Pons (tissue), 1 donor: ENCODE data around the gene CHTF8.
"Not testable (repeated sequence)": the region's sequence is repeated elsewhere in the genome, so short reads cannot be mapped to it uniquely, and the experiment has no call there.

ENCODE experiments used
- DNase-seq: peaks from one replicate; pipeline ENCODE4 v3.0.0-alpha.2; 2016; ENCODE audit warnings: low spot score

The CHTF8 gene, protein sequence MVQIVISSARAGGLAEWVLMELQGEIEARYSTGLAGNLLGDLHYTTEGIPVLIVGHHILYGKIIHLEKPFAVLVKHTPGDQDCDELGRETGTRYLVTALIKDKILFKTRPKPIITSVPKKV

DNA sequence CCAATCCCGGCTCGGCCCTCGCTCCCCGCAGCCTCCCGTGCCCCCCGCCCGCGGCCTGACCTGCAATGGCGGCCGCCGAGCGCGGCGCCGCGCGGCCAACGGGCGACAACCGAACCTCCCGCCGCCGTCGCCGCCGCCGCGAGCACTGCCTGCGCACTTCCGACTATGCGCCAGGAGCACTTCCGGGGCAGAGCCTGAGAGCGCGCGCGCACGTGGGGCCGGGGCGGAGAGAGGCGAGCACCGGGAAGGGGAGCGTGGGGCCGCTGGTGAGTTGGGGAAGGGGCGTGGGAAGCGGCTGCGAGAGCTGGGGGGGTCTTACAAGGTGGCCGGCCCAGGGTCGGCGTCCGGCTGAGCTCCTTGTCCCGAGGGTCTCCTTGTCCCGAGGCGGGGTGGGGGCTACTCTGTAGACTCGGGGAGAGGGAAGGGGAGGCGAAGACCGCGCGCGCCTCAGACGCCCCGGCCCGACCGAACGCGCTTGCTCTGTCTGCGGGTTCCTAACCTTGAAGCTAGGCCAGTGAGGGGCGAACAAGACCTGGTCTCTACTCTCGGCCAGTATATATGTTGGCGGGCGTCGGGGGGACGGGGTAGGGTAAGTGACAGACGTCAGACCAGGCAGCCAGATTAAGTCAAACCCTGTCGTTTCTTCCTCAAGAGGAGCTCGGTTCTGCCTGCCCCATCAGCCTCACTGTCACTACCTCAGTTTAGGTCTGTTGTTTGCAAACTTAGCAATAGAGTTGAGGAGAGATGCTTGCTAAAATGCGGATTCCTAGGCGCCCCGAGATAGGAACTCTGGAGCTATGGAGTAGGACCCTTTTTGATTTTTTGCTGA is at the start of gene CHTF8, which contains the start of gene UTP4:
Gene CHTF8 (minus strand): TSS at position 165 of the 829 bp plus-strand sequence. CDS start 11,130 bp downstream, outside the sequence.
Gene UTP4 (plus strand): TSS at position 226 of the 829 bp plus-strand sequence. CDS start 811 bp downstream, outside the sequence.
- peak; percentile 60 for DNase-seq

DNA sequence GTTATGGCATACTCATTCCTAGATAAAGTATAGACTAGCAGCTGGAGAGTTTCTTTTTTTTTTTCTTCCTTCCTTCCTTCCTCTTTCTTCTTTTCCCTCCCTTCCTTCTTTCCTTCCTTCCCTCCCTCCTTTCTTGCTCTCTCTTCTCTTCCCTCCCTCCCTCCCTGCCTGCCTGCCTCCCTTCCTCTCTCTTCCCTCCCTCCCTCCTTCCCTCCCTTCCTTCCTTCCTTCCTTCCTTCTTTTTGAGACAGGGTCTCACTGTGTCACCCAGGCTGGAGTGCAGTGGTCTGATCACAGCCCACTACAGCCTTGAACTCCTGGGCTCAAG is 47.6 kb upstream of the CHTF8 start:
- no peak for DNase-seq

DNA sequence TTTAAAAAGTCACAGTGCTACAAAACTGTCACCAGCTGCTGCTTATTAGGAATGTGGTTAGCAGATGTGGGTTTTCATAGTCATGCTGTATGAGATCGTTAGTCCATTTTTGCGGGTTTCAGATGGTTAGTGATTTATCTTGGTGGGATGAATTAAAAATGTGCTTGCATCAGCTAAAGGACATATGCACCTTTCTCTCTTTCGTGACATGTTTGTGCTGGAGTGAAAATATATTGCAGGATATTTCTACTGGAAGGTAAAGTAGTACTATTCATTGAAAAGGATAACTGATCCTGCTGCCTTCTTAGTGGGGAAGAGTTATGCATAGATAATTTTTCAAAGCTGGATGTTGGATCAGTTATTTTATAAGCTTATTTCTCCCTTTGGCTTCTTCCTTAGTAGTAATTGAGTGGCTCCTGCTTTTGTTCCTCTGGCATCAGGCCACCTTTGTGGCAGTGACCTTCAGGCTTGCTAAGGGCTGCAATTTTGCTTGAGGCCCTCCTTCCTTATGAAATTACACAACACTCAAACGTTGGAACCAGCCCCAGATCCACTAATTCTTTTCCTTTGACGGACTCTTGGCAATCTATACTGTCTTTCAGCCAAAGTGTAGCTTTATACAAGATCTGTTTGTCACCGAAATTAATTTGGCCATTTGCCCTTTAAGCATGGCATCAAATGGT is 47.1 kb upstream of the CHTF8 start:
- DNase-seq, result peak; percentile 58

DNA sequence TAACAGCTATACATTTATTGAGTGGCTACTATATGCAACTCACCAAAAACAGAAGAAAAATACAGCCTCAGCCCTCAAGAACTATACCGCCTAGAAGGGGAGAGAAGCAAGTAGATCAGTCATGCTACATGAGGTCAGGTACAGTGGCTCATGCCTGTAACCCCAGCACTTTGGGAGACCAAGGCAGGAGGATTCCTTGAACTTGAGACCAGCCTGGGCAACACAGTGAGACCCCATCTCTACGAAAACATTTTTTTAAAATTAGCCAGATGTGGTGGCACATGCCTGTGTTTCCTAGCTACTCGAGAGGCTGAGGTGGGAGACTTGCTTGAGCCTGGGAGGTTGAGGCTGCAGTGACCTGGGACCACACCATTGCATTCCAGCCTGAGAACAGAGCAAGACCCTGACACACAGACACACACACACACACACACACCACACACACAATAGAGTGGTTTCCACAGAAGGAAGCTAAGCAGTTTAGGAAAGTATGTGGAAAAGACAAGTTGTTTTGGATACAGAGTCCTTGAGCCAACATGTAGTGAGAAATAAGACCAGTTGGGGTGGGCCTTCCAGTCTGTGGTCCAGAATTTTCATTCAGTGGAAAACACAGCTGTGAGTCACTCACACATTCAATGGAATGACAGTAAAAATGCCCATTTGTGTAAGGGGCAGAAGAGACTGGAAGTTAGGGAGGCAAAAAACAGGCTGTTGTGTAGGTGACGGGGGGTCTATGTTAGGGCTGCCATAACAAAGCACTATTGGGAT is 43.8 kb upstream of the CHTF8 start:
- DNase-seq, result no peak

DNA sequence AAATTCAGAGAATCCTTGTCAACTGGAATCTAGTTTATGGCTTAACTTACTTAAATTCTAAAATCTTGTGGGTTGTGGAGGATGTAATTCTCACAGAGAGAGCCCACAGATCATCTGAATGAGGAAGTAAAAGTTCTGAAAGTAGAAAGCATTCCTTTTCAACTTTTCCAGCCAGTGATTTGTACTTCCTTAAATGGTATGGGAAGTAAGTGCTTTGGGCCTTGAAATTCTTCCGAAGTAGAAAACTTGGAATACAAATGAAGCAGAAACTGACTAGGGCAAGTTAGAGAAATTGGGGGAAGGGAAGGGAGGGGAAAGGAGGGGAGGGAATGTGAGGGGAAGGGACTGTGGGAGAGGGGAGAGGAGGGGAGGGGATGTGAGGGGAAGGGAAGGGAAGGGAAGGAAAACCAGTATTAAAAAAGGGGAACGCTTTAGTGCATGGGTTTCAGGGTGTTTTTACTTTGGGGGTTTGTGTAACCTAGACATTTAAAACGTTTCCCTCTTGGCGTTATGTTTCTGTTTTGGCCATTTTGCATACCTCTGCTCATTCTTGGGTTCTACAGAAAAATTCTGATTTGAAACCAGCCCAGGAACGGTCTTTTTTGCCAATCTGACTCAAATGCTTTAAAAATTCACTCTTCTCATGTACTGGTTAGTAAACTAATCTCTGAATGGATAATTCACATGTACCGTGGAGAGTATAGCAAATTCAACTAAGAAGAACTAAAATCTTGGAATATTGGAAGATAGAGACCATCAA is 39.1 kb upstream of the CHTF8 start:
- DNase-seq, result peak; percentile 68

DNA sequence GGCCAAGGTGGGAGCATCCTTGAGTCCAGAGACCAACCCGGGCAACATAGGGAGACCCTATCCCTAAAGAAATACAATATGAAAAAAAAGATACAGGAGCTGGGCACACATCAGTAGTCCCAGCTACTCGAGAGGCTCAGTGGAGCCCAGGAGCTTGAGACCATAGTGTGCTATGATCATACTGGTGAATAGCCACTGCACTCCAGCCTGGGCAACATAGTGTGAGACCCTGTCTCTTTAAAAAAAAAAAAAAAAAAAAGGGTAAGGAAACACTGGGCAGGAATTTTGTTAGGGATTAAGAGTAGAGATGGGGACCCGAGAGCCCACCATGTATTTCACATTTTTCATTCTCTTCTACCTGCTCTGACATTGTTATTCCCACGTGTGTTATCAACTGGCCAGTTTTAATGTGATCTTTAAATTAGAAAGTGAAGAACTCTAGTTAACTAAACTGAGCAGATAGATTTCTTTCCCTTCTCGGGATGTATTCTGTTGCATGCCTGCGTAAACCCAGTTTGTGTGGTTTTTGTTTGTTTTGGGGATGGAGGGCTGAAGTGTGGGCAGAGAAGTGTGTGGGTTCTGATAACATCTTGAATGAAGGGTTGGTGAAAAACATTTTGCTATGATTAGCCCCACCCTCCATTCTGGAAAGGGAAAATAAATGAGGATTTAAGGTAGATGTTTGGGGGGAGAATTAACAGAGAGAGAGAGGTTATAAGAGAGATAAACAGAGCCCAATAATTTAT is 37.4 kb upstream of the CHTF8 start:
- DNase-seq, result no peak

DNA sequence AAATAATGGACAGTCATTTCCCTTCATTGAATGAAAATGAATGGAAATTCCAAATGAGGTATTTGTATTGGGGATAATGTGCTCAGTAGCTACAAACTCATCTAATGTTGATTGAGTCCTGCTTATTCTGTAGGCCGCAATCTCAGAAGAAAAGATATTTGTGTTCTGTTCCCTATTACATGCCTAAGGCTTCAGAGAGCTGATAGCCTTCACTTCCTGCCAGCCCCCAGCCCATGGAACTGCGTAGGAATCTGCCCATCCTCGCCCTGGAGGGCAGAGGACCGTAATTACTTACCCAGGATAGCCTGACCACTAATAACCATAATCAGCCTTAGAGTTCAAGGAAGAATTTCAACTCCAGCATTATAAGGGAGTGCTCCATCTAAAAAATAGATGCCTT is 36.7 kb upstream of the CHTF8 start:
- no peak for DNase-seq

DNA sequence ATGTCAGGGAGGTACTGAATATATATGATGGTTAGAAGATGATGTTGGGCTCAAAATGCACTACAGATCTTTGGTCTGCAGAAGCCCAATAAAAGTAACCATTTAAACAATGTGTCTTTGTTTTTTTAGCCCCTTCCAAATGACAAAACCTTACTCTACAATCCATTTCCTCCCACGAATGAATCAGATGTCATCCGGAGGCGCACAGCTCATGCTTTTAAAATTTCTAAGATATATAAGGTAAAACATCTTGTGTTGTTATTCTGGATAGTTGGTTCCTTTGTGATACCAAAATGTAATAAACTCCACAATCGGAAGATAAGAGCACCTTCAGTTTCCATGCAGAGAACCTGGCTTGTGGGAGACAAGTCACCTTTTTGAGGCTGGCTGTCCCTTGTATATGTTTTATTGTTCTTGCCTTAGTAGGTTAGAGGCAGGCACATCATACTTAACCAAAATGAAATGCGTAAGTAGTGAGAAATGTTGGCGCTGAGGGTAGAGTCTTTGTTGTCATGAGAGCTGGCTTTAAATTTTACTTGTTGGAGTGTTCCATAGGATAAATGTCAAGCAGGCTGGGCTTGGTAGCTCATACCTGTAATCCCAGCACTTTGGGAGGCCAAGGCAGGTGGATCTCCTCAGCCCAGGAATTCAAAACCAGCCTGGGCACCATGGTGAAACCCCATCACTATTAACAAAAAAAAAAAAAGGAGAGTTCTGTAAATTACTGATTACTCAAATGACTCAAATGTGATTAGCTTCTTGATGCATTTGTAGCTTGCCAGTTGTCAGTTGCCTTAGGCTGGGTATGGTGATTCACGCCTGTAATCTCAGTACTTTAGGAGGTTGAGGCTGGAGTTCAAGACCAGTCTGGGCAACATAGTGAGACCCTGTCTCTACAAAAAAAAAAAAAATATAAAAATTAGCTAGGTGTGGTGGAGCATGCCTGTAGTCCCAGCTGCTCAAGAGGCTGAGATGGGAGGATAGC is 34.9 kb upstream of the CHTF8 start:
- no peak for DNase-seq

DNA sequence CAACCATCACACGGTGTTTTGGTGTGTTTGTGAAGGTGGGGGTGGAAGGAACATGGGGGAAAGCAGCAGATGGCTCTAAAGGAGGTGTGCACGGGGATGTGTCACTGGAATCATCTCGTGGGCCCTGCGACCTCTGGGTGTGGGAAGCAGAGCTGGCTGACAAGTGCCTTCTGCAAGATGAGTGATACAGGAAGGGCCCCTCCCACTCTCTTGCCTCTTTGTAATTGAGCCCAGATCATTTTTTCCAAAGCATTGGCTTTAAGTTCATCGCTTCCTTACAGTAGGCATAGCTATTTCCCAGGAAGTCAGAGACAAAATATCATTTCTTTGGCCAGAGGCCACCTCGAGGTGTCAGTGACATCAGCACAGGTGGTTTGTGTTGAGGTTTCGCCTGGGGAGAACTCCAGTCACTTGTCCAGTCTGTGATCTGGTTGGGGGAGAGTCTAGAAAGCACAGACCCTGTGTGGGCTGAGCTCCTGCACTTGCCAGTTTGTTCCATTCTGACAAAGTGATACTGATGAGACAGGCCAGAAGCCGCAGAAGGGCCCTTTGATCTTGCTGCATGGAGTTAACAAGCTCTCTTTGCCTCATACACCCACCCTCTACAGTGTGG is 33.9 kb upstream of the CHTF8 start:
- DNase-seq, result no peak

DNA sequence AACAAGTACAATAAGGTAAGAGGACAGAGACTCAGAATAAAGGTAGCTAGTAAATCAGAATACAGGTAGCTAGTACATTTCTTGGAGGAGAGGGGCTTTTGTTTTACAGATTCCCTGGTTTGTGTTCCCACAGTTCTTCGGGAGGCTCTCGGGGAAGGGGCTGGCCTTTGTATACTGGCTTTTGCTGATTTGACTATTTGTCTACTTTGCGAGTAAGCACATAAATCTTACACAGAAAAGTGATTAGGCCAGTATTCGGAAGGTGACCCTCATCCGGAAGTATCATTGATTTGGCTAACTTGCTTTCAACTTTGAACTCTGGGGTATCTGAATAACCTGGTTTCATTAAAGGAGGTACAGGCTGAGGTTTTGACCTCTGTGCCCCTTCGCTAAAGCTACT is 33.2 kb upstream of the CHTF8 start:
- DNase-seq, result no peak

DNA sequence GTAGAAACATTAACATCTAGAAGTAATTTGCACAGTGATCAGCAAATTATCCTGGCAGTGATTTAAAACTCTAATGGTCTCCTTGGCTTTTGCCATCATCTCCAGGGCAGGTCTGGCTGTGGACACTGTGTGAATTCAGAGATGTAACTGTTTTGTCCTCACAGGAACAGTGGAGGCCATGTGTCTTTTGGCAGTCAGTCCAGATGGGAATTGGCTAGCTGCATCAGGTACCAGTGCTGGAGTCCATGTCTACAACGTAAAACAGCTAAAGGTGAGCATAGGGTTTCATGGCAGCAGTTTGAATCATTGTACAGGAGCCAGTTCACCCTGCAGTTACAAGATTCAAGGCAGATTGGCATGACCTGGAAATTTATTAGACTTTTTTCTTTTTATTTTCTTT is 27.8 kb upstream of the CHTF8 start:
- no peak for DNase-seq

DNA sequence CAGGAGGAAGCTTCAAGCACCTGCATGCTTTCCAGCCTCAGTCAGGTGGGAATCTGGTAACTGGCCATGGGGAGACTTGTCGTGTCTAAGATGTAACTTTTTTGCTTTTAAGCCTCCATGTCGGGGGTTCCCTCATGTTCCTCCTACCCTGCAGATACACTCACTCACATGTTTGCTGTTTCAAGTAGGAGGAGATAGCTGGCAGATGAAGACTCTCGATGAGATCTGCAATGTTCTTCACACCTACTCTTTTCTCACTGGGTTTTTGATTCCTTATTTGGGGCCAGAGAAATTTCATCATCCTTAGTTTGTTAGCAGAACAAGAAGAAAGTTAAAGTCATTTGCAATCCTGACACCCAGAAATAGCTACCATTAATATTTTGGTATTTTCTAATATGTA is 24.8 kb upstream of the CHTF8 start:
- DNase-seq, result no peak

DNA sequence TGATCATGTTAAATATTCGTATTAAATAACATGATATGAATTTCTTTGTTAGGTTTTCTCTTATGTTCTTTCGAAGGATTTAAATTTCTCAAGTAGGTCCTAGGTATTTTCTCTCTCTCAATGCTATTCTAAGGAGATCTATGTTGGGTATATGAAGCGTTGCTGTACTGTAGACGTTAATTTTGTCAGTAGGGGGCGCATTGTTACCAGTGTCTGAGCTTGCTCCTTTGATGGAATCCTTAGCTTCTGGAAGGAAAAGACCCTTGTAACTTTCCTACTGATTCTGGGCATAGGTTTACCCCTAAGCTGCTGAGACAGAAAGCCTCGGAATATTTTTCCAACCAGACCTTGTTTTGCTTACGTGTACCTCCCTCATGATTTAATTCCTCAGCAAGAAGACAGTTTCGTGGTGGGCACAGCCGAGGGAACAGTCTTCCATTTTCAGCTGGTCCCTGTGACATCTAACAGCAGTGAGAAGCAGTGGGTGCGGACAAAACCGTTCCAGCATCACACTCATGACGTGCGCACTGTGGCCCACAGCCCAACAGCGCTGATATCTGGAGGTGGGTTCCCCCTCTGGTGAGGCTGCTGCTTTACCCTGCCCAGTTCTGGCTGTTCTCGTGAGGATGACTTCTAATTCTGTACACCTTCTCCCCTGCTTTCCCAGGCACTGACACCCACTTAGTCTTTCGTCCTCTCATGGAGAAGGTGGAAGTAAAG is 17.9 kb upstream of the CHTF8 start:
- DNase-seq, result peak; percentile 84

DNA sequence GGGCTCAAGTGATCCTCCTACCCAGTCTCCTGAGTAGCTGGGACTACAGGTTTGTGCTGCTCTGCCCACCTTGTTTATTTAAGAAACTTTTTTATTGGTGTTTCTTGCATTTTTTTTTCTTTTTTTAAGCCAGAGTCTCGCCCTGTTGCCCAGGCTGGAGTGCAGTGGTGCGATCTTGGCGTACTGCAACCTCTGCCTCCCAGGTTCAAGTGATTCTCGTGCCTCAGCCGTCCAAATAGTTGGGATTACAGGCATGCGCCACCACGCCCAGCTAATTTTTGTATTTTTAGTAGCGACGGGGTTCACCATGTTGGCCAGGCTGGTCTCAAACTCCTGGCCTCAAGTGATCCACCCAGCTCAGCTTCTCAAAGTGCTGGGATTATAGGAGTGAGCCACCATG is 17.2 kb upstream of the CHTF8 start:
- not testable (repeated sequence) for DNase-seq

DNA sequence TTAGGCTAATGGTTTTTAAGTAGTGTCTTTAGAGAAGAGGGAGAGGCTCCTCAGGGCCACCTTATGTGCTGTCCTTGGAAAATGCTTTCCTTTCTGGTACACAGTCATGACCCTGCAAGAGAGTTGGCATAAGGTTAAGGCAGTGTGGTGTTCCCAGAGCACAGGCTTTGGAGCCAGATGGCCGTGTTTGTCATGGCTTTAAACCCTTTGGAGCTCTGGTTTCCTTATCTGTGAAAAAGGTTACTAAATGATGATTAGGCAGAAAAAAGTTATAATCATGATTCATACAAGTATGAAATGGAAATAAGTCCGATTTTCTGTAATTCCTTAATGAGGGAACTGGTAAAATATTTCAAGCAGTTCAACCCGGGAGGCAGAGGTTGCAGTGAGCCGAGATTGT is 13.3 kb upstream of the CHTF8 start:
- DNase-seq, result no peak

DNA sequence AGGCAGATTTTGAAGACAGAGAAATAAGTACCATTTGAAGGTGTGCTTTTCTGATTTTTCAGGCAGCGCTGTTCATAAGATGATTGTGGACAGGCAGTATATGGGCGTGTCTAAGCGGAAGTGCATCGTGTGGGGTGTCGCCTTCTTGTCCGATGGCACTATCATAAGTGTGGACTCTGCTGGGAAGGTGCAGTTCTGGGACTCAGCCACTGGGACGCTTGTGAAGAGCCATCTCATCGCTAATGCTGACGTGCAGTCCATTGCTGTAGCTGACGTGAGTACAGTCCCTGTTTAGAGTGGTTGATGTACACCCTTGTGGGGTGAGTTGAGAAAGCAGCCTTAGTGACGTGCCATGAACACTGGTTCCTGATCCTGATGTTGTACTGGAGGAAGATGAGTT is 10.7 kb upstream of the CHTF8 start:
- no peak for DNase-seq

DNA sequence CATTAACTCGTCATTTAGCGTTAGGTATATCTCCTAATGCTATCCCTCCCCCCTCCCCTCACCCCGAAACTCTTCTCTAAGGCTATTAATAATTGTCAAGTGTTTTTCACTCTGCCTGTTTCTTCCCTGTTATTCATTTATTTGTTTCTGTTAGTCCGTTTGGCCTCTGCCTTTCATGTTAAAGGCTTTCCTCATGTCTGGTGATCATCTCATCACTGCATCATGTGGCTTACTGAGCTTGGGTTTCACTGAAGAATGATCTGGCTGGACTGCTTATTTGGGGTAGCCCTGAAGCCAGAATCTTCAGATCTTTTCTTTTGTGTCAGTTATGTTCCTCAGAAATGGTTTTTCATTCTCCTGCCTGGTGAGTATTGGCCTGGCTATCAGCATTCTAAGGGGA is 9.5 kb upstream of the CHTF8 start:
- no peak for DNase-seq

DNA sequence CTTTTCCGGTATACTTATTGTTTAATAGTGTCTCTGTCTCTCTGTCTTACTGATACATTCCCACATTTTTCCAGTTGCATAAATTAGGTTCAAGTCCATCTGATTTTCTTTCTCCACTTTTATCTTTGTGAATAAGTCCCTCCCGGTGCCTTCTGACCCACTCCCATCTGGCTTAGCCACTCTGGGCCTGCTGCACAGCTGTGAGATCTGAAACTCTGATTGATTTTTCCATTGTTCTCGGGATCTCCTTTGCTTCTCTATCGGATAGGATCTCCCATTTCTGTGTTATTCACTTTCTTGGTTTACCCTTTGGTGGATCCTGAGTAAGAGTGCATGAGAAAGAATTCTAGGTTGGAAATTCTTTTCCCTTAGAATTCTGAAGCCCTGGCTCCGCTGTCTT is 8.6 kb upstream of the CHTF8 start:
- no peak for DNase-seq

DNA sequence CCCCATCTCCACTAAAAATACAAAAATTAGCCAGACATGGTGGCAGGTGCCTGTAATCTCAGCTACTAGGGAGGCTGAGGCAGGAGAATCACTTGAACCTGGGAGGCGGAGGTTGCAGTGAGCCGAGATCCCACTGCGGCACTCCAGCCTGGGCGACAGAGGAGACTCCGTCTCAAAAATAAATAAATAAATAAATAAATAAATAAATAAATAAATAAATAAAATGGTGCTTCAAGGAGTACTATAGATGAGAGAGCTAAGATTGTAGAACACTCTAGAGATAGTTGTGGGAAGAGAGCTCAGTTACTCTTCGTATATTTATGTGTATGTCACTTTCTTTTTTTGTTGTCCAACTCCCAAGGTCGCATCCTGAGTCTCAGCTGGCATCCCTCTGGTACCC is 7.1 kb upstream of the CHTF8 start:
- DNase-seq, result not testable (repeated sequence)
